ENCODE results near the gene GANAB.

- TF ChIP-seq POLR2A (IDR thresholded peaks at IDR 0.05; ENCODE audit: low read depth, low read length) (no peak), CTCF (conservative IDR thresholded peaks at IDR 0.05; ENCODE audit: low read depth, low read length) (no peak), SMC3 (IDR thresholded peaks at IDR 0.05; ENCODE audit: low read depth, low read length) (no peak), CEBPB (IDR thresholded peaks at IDR 0.05; ENCODE audit: low read depth, low read length) (no peak), BHLHE40 (IDR thresholded peaks at IDR 0.05; ENCODE audit: low read depth, low read length) (no peak), USF2 (IDR thresholded peaks at IDR 0.05; ENCODE audit: low read depth, low read length) (no peak), RAD21 (IDR thresholded peaks at IDR 0.05; ENCODE audit: low read length) (no peak), RFX5 (IDR thresholded peaks at IDR 0.05; ENCODE audit: low read depth, low read length) (no peak), ELK1 (IDR thresholded peaks at IDR 0.05; ENCODE audit: borderline replicate concordance, low read depth, low read length) (no peak), MXI1 (IDR thresholded peaks at IDR 0.05; ENCODE audit: borderline replicate concordance, low read depth, low read length) (no peak), RCOR1 (IDR thresholded peaks at IDR 0.05; ENCODE audit: insufficient replicate concordance, low read length) (no peak), MAFK (IDR thresholded peaks at IDR 0.05; ENCODE audit: low read depth, low read length) (no peak), CHD1 (IDR thresholded peaks at IDR 0.05; ENCODE audit: low read depth, low read length) (no peak), NFE2L2 (IDR thresholded peaks at IDR 0.05; ENCODE audit: low read depth, low read length) (no peak)
These were observed 35.4 kb downstream of the GANAB start for GRCh38 chr11:62610814-62611704.
